ENCODE results near the gene PNPO.

DNA sequence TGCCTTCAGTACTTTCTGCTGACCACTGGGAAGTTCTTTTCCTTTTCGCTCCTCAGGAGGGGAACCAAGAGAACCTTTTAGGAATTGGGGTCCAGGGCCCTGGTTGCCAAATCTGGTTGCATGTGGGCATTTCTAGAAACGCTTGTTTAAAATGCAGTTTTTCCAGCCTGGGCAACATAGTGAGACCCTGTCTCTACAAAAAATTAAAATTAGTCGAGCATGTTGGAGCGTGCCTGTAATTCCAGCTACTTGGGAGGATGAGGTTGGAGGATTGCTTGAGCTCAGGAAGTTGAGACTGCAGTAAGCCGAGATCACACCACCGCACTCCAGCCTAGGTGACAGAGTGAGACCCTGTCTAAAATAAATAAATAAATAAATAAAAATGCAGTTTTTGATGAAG, 1.2 kb downstream of the PNPO start:
- TF ChIP-seq POLR2AphosphoS5 (IDR thresholded peaks at IDR 0.05; ENCODE audit: low read depth, low read length) (no peak), SIN3A (IDR thresholded peaks at IDR 0.05; ENCODE audit: borderline replicate concordance, insufficient read depth, low read length) (no peak)
